OCI-LY7 (cell line): ENCODE data around the gene GALC.

Experiments
- EZH2phosphoT487 ChIP-seq: fragments of 200-600 bp; sonication (generic); IDR thresholded peaks from 2 replicates; pipeline ENCODE4 v1.6.1; 2018; ENCODE audit warnings: low read depth, borderline replicate concordance, mild to moderate bottlenecking, mixed run types, antibody characterized with exemption, low read length, moderate library complexity, mixed read lengths
- TF ChIP-seq, protein P1 (sequence below): fragments of 200-600 bp; sonication (generic); conservative IDR thresholded peaks from 2 replicates; pipeline ENCODE4 v1.5.1; 2014; ENCODE audit warnings: mild to moderate bottlenecking, antibody characterized with exemption, low read length, moderate library complexity, mixed read lengths

DNA sequence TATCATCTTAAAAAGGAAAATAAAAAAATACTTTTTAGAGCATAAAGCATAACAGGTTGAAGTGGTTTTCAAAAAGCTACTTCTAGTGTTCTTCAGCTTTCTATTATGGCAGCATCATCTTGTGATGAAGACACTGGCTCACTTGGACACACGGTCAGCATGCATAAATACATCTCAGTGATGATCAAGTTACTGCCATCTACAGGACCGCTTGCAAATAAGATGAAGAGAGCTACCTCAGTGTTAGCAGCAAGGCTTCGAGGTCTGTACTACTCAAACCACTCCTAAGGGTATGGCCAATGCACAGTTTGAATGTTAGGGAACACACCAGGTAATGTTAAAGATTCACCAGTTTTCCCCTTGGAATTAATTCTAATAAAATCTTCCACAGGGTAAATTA, 58.8 kb downstream of the GALC start:
- TF ChIP-seq, protein P1, sequence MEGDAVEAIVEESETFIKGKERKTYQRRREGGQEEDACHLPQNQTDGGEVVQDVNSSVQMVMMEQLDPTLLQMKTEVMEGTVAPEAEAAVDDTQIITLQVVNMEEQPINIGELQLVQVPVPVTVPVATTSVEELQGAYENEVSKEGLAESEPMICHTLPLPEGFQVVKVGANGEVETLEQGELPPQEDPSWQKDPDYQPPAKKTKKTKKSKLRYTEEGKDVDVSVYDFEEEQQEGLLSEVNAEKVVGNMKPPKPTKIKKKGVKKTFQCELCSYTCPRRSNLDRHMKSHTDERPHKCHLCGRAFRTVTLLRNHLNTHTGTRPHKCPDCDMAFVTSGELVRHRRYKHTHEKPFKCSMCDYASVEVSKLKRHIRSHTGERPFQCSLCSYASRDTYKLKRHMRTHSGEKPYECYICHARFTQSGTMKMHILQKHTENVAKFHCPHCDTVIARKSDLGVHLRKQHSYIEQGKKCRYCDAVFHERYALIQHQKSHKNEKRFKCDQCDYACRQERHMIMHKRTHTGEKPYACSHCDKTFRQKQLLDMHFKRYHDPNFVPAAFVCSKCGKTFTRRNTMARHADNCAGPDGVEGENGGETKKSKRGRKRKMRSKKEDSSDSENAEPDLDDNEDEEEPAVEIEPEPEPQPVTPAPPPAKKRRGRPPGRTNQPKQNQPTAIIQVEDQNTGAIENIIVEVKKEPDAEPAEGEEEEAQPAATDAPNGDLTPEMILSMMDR, result peak; percentile 35
- no peak for TF ChIP-seq EZH2phosphoT487
